ENCODE results near the gene UGT8. TPM values are rescaled to one million over a fixed set of nuclear protein-coding genes. Genes with fewer than 3 reads are reported as not detected.
A peak's percentile ranks its signal among the peaks of the same experiment; 100 is the strongest.
"Not testable (repeated sequence)": the region's sequence is repeated elsewhere in the genome, so short reads cannot be mapped to it uniquely, and the experiment has no call there.

UGT8 gene, protein sequence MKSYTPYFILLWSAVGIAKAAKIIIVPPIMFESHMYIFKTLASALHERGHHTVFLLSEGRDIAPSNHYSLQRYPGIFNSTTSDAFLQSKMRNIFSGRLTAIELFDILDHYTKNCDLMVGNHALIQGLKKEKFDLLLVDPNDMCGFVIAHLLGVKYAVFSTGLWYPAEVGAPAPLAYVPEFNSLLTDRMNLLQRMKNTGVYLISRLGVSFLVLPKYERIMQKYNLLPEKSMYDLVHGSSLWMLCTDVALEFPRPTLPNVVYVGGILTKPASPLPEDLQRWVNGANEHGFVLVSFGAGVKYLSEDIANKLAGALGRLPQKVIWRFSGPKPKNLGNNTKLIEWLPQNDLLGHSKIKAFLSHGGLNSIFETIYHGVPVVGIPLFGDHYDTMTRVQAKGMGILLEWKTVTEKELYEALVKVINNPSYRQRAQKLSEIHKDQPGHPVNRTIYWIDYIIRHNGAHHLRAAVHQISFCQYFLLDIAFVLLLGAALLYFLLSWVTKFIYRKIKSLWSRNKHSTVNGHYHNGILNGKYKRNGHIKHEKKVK
- under 1 TPM; 0.14 to 0.19 TPM for total RNA-seq
- long read RNA-seq, donor 1, result 0 reads
- long read RNA-seq, donor 2, result 0 reads

DNA sequence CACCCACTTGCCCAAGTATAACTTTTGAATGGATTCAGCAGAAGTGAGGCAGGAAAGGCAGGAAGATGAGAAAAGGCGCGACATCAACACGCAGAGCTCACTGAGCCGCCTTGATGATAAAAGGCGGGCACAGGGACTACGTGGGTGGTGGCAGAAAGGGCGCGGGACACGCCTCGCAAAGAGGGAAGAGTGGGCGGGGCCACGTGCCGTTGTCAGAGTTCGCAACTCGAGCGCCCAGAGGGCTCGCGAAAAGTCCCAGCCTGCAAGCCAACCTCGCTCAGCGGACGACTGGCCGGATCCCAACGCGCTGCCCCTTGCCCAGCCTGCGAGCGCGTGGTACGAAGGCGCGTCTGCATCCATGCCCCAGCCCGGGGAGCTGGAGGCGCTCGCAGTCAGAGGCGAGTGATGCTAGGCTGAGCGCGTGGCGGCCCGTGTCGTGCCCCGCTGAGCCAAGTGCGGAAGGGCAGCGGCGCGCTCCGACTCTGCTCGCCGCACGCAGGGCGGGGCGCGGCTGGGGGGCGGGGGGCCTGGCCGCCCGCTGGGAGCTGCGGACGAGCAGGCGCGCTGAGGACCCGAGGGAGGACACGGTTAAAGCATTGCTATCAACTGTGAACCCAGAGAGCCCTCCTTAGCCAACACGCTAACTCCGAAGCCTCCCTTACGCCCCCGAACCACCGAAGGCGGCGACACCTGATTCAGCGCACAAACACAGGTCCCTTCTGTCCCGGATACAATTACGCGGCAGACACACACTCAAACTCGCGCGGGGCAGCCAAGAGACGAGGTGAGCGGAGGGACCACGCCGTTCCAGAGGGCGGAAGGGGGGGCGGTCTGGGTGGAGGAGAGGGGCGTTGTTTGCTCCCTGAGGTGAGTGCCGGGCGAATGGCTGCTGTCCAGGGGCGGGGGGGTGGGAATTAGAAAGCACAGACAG lies at the start of gene UGT8:
Gene UGT8, plus strand, starts transcription at position 617 of the 931 bp plus-strand sequence. CDS start 24,074 bp downstream, outside the sequence.
- intact Hi-C loops (cut with DNase I), result no loop called here
- DNase-seq (ENCODE audit: low spot score), result peak; percentile 81

DNA sequence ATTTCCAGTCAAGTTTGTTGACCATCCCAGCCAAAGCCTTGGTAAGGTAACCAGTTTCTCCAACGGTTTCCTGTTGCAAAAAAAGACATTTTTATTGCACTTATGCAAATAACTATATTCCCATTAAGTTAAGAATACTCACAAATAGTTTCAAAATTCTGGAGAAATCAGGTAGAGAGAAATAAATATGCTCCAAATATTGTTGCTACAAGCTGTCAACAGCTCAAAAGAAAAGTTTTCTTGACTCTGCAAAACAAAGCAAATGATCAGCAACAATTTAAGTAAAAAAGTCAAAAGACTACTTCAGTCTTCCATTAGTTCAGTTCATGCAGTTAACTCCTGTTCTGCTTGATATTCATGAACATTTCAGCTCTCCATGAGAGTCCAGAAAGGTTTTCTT lies 49.0 kb upstream of the UGT8 start:
- intact Hi-C loops (cut with DNase I), result no loop called here
- DNase-seq (ENCODE audit: low spot score), result no peak

DNA sequence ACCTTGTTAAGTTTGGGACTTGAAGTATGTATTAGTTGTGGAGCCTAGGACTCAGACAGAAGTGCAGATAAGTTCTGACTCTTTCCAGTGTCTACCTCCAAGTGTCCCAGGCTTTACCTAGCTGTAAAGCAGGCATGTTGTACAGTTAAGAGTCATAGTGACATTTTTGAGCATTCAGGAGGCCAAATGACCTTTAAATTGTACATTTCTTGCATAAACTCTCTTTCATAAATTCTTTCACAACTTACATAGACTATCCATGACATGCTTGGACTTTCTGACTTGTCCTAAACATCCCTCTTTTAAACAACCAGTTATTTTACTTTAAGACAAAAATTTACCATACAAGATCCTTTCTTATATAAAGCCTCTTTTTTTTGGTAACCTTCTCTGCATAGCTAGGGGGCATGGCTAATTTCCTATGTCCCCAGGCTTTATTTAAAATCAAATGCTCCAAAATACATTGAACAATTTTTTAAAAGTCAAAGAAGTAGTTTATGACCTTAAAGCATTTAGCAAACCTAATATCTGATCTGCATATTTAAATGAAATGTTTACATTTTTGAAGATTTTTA lies 40.1 kb upstream of the UGT8 start:
- intact Hi-C loops (cut with DNase I), result no loop called here
- DNase-seq (ENCODE audit: low spot score), result no peak

DNA sequence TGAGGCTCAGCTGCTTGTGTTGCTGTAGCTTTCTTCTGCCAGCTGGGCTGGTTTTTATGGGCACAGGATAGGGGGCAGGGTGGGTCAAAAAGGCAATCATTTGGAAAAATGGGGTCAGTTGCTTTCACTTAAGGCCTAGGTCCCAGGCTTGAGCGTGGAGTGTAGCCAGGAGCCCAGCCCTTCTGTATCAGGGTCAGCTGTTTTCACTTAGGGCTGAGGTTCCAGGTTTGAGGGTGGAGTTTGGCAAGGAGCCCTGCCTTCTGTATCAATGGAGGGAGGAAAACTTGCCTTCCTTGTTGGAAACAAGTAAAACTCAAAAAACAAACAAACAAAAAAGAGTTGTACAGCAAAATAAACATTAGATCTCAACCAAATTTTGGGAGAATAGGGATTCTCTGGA lies 37.0 kb upstream of the UGT8 start:
- intact Hi-C loops (cut with DNase I), result no loop called here
- no peak for DNase-seq (ENCODE audit: low spot score)

DNA sequence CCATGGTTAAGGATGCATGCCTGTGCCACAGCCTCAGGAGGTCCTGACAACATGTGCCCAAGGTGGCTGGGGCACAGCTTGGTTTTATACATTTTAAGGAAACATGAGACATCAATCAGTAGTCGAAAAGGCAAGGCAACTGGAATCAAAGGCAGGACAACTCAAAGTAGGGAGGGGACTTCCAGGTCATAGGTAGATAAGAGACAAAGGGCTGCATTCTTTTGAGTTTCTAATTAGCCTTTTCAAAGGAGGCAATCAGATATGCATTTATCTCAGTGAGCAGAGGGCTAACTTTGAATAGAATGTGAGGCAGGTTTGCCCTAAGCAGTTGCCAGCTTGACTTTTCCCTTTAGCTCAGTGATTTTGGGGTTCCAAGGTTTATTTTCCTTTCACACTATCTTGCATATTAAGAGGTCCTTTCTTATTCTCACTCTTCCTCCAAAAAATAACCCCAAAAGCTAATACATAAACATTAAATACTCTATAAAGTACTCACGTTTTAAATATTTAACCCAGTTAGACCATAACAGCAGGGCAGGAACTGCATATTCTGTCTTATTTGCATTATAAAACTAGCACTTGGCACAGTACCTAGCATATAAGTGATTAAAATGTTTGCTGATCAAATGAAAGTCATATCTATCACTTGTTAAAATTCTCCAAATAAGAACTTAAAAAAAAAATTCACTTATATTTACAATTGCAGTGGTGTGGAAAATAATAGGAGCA lies 36.3 kb upstream of the UGT8 start:
- intact Hi-C loops (cut with DNase I), result no loop called here
- no peak for DNase-seq (ENCODE audit: low spot score)

DNA sequence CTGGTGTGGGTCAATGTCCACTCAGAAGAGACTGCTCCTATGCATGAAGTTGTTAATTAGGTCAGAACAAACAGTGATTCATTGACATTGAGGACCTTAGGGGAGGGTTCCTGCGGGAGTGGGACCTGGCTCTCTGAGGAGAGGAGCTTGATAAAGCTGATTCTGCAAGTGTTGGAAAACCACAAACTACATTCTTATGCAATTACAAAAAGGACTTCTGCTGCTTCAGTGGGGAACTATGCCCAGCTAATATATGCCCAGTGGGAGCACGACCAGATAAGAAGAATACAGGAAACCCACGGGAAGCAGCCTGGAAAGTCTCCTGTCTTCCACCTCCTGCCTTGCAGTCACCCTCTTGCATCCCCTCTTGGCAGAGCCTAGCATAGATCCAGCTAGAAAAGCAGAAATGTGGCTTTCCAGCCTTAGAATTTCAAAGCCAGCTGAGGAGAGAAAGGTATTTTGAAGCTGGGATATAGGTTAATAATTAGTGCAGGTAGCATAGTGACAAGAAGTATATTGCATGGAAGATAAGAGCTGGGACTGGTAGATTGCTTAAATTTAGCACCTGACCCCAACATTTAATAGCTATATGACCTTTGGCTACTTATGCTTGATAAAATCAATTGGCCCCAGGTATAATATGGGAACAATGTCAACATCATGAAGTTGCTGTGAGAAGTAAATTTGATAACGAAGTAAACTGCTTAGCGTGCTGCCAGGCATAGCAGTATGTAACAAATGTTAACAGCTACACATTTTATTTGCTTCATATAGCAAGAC lies 34.9 kb upstream of the UGT8 start:
- intact Hi-C loops (cut with DNase I), result no loop called here
- DNase-seq (ENCODE audit: low spot score), result no peak

DNA sequence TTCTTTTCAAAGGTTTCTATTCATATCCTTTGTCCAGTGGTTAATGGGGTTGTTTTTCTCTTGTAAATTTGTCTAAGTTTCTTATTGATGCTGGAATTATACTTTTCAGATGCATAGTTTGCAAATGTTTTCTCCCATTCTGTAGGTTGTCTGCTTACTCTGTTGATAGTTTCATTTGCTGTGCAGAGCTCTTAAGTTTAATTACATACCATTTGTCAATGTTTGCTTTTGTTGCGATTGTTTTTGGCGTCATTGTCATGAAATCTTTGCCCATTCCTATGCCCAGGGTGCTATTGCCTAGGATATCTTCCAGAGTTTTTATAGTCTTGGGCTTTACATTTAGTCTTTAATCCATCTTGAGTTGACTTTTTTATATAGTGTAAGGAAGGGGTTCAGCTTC lies 21.2 kb upstream of the UGT8 start:
- DNase-seq (ENCODE audit: low spot score), result no peak
- intact Hi-C loops (cut with DNase I), result no loop called here

DNA sequence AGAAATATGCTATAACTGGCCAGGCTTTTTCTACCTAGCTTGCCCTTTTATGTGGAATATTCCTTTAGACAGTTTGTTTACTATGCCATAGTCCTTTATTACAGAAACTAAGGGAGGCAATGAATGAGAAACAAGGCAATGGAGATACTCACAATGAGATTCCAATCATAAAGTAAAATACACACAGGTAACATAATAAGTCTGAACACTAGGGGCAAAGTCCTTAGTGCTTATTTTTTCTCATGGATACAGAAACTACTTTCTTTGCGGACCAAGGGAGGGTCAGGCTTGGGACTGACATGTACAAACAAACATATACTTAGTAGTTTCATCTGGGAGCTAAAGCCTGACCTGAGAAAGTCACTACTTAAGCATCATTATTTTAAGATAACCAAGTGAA lies 16.0 kb upstream of the UGT8 start:
- DNase-seq (ENCODE audit: low spot score), result no peak
- intact Hi-C loops (cut with DNase I), result no loop called here

DNA sequence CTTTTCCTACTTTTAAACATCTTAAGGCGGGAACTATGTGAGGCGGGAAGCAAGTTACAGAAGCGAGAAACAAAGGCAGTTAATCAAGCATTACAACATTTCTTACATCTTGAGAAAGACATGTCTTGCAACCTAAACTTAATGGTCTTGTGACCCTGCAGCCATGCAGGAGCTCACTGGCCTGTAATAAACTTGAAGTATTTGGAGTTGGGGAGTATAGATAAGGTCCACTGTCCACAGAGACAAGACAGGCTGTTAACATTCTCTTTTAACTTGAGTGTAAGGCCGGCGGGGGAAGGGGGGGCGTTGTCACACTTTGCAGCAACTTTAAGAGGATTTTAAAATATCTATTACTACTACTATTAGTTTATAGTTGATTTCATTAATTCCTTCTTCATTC lies 10.3 kb upstream of the UGT8 start:
- intact Hi-C loops (cut with DNase I), result no loop called here
- no peak for DNase-seq (ENCODE audit: low spot score)

DNA sequence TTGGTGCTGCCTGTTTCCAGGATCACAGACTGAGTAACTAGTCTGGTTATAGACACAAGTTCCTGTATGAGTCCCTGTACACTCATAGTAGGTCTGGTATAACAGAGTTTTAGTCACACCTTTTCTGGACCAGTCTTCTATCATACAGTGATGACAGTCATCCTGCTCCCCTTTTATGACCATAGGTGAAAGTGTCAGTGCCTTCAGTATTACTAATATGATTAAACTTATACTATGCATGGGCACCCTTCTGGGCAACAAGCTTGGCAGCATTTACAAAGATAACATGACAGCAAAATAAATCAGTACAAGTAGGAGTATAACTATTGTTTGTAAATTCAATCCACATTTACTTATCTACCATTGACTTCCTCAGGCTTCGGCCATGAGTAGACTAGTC lies 8.2 kb upstream of the UGT8 start:
- intact Hi-C loops (cut with DNase I); DNase-seq (ENCODE audit: low spot score): not testable (repeated sequence)

DNA sequence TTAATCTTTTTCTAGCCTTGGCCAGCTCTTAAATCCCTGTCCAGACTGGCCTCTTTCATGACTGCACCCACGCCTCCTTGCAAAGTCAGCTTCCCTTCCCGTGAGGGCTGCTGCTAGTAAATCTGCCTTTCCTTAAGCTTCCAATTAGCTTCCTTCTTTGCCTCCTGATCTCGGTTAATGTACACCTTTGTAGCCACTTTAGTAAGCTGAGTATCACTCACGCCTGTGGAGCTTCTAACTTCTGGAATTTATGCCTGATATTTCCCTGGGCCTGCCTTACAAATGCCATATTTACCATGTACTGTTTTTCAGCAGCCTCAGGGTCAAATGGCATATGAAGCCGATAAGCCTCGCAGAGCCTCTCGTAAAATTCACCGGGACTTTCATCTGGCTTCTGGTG lies 5.1 kb upstream of the UGT8 start:
- intact Hi-C loops (cut with DNase I), result no loop called here
- no peak for DNase-seq (ENCODE audit: low spot score)

DNA sequence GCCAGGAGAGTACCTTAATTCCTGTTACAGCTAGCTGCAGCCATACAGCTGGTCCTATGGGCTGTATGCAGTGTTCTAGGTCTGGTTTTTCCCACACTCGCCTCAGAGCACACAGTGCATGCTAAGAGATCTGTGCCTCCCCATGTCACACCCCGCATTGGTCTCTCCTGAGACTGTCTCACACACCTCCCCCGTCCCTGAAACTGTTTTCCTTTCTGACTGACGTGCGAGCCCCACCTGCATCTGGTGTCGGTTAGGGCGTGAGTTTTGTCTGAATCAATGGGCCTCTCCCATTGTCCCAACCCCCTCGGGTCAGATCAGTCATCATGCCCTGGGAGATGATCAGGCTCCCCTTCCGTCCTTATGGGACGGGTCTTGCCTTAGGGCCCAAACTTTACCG lies 3.4 kb upstream of the UGT8 start:
- peak; percentile 26 for DNase-seq (ENCODE audit: low spot score)
- intact Hi-C loops (cut with DNase I), result no loop called here

DNA sequence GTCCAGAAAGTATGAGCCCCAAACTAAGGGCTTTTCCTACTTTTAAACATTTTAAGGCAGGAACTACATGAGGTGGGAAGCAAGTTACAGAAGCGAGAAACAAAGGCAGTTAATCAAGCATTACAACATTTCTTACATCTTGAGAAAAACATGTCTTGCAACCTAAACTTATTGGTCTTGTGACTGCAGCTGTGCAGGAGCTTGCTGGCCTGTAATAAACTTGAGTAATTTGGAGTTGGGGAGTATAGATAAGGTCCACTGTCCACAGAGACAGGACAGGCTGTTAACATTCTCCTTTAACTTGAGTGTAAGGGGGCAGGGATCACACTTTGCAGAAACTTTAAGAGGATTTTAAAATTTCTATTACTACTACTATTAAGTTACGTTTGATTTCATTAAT lies 2.7 kb upstream of the UGT8 start:
- DNase-seq (ENCODE audit: low spot score), result no peak
- intact Hi-C loops (cut with DNase I), result no loop called here

DNA sequence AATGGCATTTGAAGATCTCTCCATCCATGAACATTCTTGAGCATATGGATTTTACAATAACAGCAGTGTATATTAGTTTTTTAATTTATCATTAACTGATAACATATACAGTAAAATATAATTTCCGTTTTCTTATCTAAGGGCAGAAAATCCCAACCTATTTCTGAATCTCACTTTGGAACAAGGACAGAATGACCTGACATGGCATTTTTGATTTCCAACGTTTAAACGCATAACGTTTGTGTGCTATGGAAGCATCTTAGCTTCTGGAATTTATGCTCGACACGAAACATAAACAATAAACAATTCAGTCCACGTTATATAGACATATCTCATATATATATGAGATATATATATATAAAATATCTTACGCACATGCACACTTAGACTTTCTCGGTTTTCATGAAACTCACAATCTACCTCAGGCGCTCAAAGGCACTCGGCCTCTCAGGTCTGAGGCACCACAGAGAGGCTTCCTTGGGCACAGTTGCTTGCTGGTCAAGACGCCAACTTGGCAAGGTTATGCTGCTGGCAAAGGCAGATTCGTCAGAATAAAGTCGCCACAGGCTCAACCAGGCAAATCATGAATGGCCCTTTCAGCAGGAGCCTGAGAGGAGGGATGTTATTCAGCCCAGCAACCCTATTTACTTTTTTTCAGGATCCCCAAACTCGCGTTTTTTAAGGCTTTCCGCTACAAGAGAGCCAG lies 1.0 kb upstream of the UGT8 start:
- peak; percentile 47 for DNase-seq (ENCODE audit: low spot score)
- intact Hi-C loops (cut with DNase I), result no loop called here

DNA sequence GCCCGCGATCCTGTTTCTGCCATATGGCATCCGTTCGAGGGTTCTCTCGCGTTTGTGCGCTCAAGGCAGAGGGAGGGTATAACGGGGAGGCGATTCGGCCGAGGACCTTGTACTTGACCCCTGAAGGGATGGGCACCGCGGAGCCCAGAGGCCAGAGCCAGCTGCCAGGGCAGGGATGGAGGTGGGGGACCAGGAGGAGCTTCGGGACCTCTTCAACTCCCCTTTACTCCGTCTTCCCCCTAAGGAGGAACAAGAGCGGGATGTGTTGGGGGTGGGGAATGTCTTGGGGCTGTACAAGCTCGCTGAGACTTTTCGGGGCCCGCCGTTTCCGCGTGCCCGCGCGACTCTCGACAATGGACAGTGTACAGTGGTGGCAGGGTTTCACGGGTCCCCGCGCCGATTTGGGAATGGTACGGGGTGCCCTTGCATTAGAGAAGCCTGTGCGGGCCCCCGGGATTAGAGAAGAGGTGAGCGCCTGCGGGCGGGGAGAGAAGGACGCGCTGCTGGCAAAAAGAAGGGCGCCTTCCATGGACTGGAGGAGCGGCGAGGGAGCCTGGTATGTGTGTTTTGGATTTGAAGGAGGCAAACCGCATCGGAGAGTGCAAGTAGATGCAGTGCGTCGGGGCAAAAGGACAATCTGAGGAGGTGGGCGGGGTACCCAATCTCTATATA lies 760 bp downstream of the UGT8 start:
- DNase-seq (ENCODE audit: low spot score), result peak; percentile 82
- intact Hi-C loops (cut with DNase I), result no loop called here

DNA sequence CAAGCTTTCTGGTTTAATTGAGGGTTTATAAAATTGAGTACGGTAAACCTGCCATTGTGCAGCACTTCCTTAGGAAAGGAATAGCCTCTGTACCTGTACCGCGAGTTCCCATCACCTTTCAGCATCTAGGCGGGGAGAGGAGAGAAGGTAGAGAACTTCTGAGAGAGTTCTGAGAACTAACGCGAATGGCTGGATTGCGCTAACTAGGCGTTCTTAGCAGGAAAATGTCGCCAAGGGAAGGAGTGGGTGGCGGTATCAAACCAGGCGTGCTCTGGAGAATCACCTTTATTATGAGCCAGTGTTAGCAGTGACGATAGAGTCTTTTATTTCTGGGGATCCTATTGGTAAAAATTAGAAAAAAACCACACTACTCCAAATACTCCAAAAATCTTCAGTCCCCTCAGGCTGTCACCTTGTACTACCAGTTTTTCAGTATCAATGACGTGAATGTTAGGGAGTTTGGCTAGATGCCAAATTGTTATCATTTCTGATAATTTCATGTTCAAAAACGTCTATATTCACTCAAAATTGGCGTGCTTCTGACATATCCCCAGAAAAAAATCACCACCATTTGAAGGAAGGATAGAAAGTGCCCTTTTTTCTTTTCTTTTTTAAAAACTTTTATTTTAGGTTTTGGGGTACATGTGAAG lies 1.4 kb downstream of the UGT8 start:
- intact Hi-C loops (cut with DNase I), result no loop called here

DNA sequence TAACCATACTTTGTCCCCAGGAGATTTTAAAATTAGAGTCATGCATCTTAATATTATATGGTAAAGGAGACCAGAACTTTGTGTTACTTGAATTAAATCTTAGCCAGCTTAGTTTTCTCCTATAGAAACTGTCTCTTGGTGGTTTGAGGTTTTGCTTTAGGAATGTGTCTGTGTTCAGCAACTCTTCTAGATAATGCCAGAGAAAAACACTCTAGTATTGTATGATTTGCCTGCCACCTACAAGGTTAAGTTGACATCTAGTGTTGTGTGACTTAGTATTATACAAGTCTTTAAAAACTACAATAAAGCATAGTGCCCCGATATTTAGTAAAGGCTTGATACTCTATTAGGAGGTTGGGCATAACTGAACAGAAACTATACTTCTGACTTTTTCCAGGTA lies 2.1 kb downstream of the UGT8 start:
- intact Hi-C loops (cut with DNase I), result no loop called here

More for the DNA sequence above, 1.4 kb downstream of the UGT8 start:
- no peak for DNase-seq (ENCODE audit: low spot score)

More for the DNA sequence above, 2.1 kb downstream of the UGT8 start:
- no peak for DNase-seq (ENCODE audit: low spot score)

Measured in posterior vena cava (tissue), 2 donors.